NCI-H2081 treated with DMSO at 0.1 percent for 48 hours (cell line): Measurements from ENCODE around the gene DENND5A.

ENCODE experiments used
- DNase-seq: peaks from one replicate; lab custom pipeline; 2025; lab: John Stamatoyannopoulos, UW

Gene DENND5A

DNA sequence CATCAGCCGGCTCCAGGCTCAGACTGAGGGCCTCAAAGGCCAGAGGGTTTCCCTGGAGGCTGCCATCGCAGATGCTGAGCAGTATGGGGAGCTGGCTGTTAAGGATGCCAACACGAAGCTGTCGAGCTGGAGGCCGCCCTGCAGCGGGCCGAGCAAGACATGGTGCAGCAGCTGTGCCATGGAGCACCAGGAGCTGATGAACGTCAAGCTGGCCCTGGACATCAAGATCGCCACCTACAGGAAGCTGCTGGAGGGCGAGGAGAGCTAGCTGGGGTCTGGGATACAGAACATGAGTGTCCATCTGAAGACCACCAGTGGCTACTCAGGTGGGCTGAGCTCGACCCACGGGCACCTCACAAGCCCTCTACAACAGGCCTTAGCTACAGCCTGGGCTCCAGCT lies 169.7 kb downstream of the DENND5A start:
- DNase-seq, result no peak

GRCh38 chr11:9094420-9094819 lies 170.7 kb downstream of the DENND5A start:
- no peak for DNase-seq

DNA sequence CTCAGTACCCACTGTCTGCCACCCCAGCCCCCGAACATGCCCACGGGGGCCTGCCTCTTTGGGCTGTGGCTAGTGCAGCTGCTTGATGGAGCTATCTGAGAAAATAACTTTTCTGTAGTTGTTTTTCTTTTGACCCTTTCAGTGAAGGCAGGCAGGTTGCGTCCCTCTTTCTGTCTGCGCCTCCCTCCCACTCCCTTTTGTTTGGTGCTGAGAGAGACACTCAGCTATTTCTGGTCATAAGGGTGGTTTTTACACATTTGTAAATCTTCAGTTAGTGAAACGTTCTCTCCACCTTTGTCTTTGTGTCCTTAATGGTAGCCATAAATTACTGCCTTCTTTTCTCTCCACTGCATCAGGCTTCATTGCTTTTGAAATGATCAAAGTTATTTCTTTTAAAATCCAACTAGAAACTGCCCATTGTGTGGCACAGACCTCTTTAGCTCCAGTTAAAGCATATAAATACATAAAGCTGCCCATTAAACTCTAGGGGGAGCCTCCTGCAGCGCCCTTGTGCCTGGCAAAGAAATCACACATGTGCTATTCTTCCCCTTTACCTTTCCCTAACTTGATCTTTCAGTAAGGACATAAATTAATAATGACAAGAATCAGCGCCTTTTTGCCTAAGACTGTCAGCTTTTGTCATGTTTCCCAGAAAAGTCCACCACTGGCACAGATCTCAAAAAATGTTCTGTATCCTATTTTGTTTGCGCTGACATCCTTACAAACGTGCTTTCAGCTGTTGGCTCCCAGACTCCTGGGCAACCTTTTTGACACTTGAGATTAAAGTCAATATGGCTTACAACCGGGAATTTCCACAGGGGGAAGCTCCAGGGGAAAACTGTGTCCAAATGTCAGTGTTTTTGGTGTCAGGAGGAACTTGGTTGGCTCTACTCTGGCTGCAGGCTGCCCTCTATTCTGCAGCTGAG lies 172.0 kb downstream of the DENND5A start:
- DNase-seq, result no peak

DNA sequence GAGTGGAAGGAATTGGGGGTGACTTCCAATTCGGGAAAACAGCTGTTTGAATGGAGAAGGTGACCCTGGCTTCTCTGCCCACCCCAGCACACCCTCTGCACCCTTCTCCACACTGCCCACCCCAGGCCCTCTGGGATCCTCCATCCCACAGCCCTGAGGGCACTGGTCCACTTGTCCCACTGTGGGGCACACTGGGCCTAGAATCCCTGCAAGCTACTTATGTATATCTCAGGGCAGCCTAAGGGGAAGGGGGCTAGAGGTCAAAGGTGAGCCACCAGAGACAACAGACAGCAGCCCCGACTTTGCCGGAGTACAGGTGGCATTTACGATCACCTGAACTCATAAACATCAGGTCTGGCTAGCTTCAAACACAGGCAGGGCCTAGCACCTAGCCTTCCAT lies 173.1 kb downstream of the DENND5A start:
- no peak for DNase-seq

GRCh38 chr11:9091044-9091922 lies 173.9 kb downstream of the DENND5A start, which contains the start of gene SCUBE2:
Gene SCUBE2 (minus strand): TSS chr11:9091599. CDS start chr11:9091528, 71 bp downstream.
- no peak for DNase-seq

GRCh38 chr11:9090488-9091043 lies 174.6 kb downstream of the DENND5A start:
- DNase-seq, result no peak

DNA sequence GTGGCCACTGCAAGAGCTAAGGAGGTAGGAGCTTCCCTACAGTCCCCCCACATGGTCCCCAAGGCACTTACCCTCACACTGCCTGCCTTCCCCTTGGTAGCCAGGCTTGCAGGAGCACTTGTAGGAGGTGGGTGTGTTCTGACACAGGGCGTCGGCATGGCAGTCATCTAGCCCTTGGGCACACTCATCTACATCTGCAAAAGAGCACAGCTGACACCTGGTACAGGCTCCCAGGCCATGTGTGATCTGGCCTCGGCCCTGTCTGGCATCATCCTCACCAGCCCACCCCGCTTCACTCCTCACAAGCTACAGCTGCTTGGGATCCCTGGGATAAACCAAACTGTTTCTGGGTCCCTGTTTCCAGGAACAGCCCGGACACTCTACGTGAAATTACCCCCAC lies 175.5 kb downstream of the DENND5A start:
- no peak for DNase-seq

DNA sequence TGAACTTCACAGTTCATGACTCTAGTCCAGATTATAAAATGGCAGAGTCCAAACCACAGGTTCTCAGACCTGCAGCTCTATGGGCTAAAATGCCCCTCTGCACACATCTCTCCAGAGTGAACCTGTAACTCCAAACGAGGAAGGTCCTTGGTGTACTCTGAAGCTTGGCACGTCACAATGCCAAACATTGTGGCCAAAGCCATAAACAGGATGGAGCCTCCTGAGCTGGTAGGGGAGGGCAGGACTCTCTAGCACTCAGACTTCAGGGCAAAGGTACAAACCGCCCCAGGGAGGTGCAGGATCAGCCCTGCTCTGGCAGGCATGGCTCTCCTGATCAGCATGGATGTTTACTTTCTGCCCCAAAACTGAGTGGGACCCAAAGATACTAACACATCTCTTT lies 176.1 kb downstream of the DENND5A start:
- no peak for DNase-seq
